ENCODE data around the gene ATP6V1E1. TPM values are rescaled to one million over a fixed set of nuclear protein-coding genes. Genes with fewer than 3 reads are reported as not detected.
"Not testable (repeated sequence)": the region's sequence is repeated elsewhere in the genome, so short reads cannot be mapped to it uniquely, and the experiment has no call there.

ATP6V1E1 gene
- total RNA-seq, 2 experiments from 2014 or later = 78.7 to 82.1 TPM

DNA sequence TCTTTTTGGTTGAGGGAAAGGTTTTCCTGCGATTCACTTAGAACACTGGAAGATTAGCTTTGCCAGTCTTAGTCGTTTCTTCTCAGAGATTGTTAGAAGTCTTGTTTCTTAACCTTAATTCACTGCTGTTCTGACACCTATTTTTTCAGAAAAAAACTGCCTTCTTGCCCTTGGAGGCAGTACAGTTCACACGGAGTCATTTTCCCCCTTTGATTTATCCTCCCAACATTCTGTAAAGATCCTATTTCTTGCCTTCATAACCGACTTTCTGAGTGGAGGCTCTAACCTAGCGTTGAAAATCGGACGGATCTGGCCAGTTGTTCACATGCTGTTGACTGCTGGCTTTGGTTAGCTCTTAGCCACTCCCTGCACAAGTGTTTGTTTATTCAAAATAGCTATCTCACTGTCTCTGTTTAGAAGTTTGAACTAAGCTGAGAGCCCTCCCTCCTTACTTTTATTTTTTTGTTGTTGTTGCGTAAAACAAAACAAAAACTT, 10.7 kb upstream of the ATP6V1E1 start:
- Mint-ChIP-seq H3K27ac (peak overlapping the region; percentile 94), H3K36me3 (peaks cover 24% of the 10 kb centered on the region), H3K4me3 (peak overlapping the region; percentile 87), H3K4me1 (peaks cover 17% of the 10 kb centered on the region), H3K9me3 (no peaks in the 10 kb centered on the region), H3K27me3 (no peaks in the 10 kb centered on the region)
- no peak for DNase-seq

DNA sequence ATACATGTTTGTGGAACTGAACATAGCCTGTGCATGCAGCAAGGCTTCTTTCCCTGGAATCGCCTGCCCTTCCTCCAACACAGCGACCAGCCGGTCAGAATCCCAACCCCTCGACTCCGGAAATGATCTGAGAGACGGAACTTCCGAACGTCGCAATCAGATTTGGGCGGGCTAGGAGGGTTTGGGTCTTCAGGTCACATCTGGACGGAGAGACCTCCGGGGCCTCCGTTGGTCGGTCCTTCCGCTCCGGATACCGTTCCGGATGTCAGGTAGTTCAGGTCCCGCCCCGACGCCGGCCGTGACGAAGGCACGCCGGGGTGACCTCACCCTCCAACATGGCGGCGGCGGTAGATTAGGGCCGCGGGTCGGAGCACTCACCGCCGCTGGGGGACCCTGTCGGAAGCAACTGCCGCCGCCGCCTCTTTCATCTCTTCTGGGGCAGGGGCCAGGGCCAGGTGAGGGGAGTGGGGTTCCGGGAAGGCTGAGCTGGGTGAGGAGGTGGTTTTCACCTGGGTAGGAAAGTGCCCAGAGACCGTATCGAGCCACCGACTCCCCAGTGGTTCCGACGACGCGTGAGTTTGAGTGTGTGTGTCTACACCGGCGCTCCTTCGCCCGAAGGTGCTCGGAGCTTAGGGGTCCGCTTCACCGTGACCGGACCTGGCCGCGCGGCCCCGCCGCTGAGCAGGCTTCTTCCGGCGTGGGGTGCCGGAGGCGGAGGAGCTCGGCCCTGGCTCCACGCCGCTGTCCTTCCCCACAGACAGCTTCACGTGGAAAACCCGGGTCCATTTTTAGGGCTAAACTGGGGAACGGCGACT, 10.1 kb upstream of the ATP6V1E1 start, which contains the start of gene BCL2L13:
TSS of gene BCL2L13 (plus strand) at position 326 of the 815 bp plus-strand sequence. CDS start 16,955 bp downstream, outside the sequence.
- Mint-ChIP-seq H3K4me1 (peaks cover 17% of the 10 kb centered on the region), H3K27ac (peak within 1 kb of the TSS; percentile 94), H3K36me3 (peaks cover 24% of the 10 kb centered on the region), H3K4me3 (peak within 1 kb of the TSS; percentile 87), H3K9me3 (no peaks in the 10 kb centered on the region), H3K27me3 (no peaks in the 10 kb centered on the region)
- peak; percentile 91 for DNase-seq

DNA sequence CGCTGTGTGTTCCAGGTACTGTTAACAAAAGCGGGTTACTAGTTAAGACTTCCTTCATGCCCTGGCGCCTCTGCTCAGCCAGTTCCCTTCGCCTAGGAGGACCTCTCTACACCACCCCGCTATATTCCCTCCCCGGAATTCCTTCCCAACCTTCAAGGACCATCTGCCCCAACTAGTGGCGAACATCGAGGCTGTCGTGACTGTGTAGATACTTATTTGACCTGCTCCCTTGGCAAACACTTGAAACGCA, 9.6 kb upstream of the ATP6V1E1 start:
- no peaks in the 10 kb centered on the region for H3K9me3 Mint-ChIP-seq
- H3K36me3 Mint-ChIP-seq = peaks cover 24% of the 10 kb centered on the region
- peak overlapping the region; percentile 87 for H3K4me3 Mint-ChIP-seq
- peak overlapping the region; percentile 94 for H3K27ac Mint-ChIP-seq
- no peak for DNase-seq
- peaks cover 17% of the 10 kb centered on the region for H3K4me1 Mint-ChIP-seq
- H3K27me3 Mint-ChIP-seq = no peaks in the 10 kb centered on the region

DNA sequence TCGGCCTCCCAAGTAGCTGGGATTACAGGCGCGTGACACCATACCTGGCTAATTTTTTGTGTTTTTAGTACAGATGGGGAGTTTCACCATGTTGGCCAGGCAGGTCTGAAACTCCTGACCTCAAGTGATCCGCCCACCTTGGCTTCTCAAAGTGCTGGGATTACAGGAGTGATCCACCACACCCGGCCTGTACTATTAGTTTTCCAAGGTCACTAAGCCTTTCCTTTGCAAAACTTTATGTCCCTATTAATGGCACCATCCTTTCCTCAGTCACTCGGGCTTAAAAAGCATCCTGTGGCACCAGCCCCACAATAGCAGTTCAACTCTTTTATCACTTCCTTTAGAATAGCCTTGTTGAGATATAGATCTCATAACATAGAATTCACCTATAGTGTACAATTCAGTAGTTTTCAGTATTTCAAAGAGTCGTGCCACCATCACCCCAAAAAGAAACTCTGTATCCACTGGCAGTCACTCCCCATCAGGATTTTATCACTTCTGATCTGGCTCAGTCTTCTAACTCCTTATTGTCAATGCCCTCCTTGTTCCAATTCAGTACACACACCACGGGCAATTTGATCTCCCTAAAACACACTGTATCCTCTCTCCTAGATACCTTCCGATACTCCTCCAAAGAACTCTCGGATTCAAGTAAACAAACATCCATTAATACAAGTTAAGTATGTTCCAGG, 9.1 kb upstream of the ATP6V1E1 start:
- Mint-ChIP-seq H3K9me3 (no peaks in the 10 kb centered on the region), H3K27me3 (no peaks in the 10 kb centered on the region), H3K36me3 (peaks cover 19% of the 10 kb centered on the region), H3K4me3 (peak overlapping the region; percentile 87), H3K27ac (peak overlapping the region; percentile 94), H3K4me1 (peaks cover 17% of the 10 kb centered on the region)
- DNase-seq = no peak

DNA sequence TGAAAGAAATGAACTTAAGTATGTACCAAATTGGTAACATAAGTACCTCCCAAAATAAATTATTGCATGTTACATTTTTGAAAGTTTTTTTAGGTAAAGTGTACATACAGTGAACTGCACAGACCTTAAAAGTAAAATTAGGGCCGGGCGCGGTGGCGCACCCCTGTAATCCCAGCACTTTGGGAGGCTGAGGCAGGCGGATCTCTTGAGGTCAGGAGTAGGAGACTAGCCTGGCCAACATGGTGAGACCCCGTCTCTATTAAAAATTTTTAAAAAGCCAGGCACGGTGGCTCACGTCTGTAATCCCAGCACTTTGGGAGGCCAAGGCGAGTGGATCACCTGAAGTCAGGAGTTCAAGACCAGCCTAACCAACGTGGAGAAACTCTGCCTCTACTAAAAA, 8.3 kb upstream of the ATP6V1E1 start:
- not testable (repeated sequence) for DNase-seq, H3K4me3 Mint-ChIP-seq, H3K9me3 Mint-ChIP-seq, H3K27me3 Mint-ChIP-seq, H3K27ac Mint-ChIP-seq
- H3K4me1 Mint-ChIP-seq = peaks cover 17% of the 10 kb centered on the region
- H3K36me3 Mint-ChIP-seq = peaks cover 15% of the 10 kb centered on the region

DNA sequence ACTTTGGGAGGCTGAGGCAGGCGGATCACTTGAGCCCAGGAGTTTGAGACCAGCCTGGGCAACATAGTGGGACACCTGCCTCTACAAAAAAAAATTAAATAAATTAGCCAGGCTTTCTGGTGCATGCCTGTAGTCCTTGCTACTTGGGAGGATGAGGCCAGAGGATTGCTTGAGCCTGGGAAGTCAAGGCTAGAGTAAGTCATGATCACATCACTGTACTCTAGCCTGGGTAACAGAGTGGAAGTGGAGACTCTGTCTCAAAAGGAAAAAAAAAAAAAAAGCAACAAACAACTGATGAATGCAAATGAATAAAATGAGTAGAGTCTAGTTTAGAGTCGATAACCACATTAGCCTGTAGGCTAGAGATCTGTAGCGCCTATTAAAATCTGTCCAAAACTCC, 6.1 kb upstream of the ATP6V1E1 start:
- H3K4me1 Mint-ChIP-seq = peaks cover 9% of the 10 kb centered on the region
- no peak overlapping the region for H3K4me3 Mint-ChIP-seq
- DNase-seq = no peak
- H3K9me3 Mint-ChIP-seq = no peaks in the 10 kb centered on the region
- H3K27me3 Mint-ChIP-seq = no peaks in the 10 kb centered on the region
- H3K36me3 Mint-ChIP-seq = peaks cover 6% of the 10 kb centered on the region
- no peak overlapping the region for H3K27ac Mint-ChIP-seq

DNA sequence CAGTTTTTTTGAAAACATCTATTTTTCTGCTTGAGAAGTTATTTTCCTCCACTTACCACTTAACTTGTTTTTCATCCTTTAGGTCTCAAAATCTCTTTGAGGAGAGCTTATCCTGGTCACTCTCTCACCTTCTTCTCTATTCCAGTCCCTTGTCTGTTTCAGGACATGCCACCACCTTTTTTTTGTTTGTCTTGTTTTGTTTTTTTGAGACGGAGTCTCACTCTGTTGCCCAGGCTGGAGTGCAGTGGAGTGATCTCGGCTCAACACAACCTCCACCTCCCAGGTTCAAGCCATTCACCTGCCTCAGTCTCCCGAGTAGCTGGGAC, 5.4 kb upstream of the ATP6V1E1 start:
- no peak overlapping the region for H3K27ac Mint-ChIP-seq
- no peaks in the 10 kb centered on the region for H3K9me3 Mint-ChIP-seq
- no peak overlapping the region for H3K4me3 Mint-ChIP-seq
- no peaks in the 10 kb centered on the region for H3K27me3 Mint-ChIP-seq
- peaks cover 11% of the 10 kb centered on the region for H3K4me1 Mint-ChIP-seq
- H3K36me3 Mint-ChIP-seq = no peaks in the 10 kb centered on the region
- no peak for DNase-seq

DNA sequence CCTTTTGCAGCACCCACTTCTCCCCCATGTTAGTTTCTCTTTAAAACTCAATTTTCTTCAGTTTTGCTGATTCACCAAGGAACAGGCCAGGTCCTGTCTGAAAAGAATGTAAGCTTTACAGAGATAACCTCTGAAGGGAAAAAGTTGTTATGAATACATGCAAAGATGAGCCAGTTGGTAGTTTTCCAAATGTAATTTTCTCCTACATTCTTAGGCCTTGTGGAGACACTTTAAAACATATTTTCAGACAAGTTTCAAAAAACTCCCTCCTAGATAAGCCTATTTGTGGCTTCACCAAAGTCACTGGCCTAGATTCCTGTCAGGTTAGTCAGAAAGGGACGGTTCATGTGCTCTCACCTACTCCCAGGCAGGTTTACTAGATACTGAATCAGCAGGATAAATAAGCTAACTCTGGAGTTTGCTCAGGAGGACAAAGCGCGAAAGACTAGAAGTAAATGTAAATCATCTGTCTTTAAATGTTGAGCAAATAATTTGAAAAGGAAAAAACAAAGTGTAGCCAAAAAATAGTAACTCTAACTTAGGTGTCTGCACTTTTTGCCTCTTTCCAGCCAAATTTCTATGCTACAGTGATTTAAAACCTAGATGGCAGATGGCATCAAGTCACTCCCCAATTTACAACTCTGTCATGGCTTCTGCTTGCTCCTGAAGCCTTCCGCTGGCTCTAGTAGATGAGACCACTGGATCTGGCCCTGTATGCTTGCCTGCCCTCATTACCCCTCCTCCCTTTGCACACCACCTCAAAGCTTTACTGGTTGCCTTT, 4.9 kb upstream of the ATP6V1E1 start:
- Mint-ChIP-seq H3K27ac (no peak overlapping the region), H3K4me3 (no peak overlapping the region), H3K36me3 (no peaks in the 10 kb centered on the region), H3K4me1 (peaks cover 11% of the 10 kb centered on the region), H3K27me3 (no peaks in the 10 kb centered on the region), H3K9me3 (no peaks in the 10 kb centered on the region)
- DNase-seq = no peak

DNA sequence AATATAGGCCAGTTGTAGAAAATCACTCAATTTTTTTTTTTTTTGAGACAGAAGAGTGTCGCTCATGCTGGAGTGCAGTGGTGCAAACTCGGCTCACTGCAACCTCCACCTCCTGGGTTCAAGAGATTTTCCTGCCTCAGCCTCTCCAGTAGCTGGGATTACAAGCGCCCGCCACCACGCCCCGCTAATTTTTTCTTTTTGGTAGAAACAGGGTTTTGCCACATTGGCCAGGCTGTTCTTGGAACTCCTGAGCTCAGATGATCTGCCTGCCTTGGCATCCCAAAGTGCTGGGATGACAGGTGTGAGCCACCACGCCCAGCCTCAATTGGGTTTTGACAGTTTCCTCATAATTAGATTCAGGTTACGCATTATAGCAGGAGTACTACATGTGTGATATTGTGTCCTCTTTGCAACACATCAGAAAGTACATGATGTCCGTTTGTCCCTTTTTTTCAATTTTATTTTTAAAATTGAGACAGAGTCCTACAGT, 2.6 kb upstream of the ATP6V1E1 start:
- Mint-ChIP-seq H3K4me3 (no peak overlapping the region), H3K27me3 (no peaks in the 10 kb centered on the region), H3K9me3 (no peaks in the 10 kb centered on the region), H3K4me1 (peaks cover 5% of the 10 kb centered on the region), H3K36me3 (peaks cover 3% of the 10 kb centered on the region), H3K27ac (no peak overlapping the region)
- DNase-seq = no peak

DNA sequence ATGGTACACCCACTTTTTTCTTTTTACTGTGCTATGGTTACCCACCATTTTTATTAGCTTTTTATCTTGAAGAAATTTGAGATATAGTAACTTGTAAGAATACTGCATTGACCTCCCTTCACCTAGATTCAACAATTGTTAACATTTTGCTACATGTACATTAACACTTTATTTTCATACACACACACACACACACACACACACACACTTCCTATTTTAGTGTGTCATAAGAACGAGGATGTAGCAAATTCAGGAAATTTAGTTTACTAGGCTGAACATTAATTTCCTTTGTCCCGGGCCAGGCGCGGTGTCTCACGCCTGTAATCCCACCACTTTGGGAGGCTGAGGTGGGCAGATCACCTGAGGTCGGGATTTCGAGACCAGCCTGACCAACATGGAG, 1.1 kb upstream of the ATP6V1E1 start:
- peaks cover 13% of the 10 kb centered on the region for H3K4me1 Mint-ChIP-seq
- H3K36me3 Mint-ChIP-seq = peaks cover 3% of the 10 kb centered on the region
- H3K27ac Mint-ChIP-seq = no peak overlapping the region
- H3K27me3 Mint-ChIP-seq = no peaks in the 10 kb centered on the region
- H3K9me3 Mint-ChIP-seq = no peaks in the 10 kb centered on the region
- peak overlapping the region; percentile 98 for H3K4me3 Mint-ChIP-seq
- DNase-seq = no peak

DNA sequence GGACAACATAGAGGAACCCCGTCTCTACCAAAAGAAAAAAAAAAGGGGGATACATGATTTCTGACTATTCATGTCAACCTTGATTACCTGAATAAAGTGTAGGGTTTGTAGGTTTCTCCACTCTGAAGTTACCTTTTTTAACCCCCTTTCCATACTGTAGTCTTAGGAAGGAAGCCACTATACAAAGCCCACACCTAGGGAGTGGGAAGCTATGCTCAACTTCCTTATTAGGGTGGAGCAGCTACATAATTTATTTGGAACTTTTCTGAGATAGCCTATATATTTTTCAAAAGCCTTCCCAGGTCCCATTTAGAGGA, 582 bp upstream of the ATP6V1E1 start:
- H3K4me3 Mint-ChIP-seq = peak overlapping the region; percentile 98
- no peaks in the 10 kb centered on the region for H3K9me3 Mint-ChIP-seq
- H3K4me1 Mint-ChIP-seq = peaks cover 13% of the 10 kb centered on the region
- H3K27ac Mint-ChIP-seq = peak overlapping the region; percentile 96
- H3K27me3 Mint-ChIP-seq = no peaks in the 10 kb centered on the region
- DNase-seq = no peak
- peaks cover 3% of the 10 kb centered on the region for H3K36me3 Mint-ChIP-seq

DNA sequence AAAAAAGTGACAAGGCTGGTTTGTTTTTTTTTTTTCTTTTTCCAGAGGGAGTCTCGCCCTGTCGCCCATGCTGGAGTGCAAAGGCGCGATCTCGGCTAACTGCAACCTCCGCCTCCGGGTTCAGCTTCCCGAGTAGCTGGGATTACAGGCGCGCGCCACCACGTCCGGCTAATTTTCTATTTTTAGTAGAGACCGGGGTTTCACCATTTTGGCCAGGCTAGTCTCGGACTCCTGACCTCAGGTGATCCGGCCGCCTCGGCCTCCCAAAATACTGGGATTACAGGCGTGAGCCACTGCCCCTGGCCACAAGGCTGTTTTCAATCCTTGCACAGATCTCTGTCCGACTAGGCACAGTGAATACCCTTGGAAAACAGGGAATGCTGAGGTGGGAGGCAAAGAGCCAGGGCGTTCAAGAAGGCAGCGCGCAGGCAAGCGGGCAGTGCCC, 566 bp downstream of the ATP6V1E1 start:
- peaks cover 3% of the 10 kb centered on the region for H3K36me3 Mint-ChIP-seq
- no peaks in the 10 kb centered on the region for H3K9me3 Mint-ChIP-seq
- no peak for DNase-seq
- peak overlapping the region; percentile 96 for H3K27ac Mint-ChIP-seq
- peak overlapping the region; percentile 98 for H3K4me3 Mint-ChIP-seq
- peaks cover 17% of the 10 kb centered on the region for H3K4me1 Mint-ChIP-seq
- no peaks in the 10 kb centered on the region for H3K27me3 Mint-ChIP-seq

DNA sequence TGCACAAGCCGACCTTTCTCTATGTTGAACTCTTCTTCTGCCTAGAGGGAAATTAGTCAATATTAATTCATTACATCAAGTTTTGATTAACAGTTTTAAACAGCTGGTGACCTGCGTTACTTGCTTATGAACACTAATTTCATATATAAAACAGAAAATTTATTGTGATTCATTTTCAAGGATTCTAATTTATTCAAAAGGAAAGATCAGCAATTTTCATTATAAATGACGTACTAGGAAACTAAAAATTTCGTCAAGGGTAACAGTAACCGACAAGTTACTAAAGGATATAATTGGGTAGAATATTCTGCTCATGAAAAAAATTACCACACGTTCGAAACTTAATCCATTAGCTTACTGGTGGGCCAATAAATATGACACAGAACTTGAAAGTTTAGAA, 15.3 kb downstream of the ATP6V1E1 start:
- Mint-ChIP-seq H3K36me3 (peaks cover 11% of the 10 kb centered on the region), H3K9me3 (no peaks in the 10 kb centered on the region), H3K27me3 (no peaks in the 10 kb centered on the region), H3K4me3 (no peak overlapping the region), H3K4me1 (peaks cover 6% of the 10 kb centered on the region), H3K27ac (no peak overlapping the region)
- DNase-seq = no peak

DNA sequence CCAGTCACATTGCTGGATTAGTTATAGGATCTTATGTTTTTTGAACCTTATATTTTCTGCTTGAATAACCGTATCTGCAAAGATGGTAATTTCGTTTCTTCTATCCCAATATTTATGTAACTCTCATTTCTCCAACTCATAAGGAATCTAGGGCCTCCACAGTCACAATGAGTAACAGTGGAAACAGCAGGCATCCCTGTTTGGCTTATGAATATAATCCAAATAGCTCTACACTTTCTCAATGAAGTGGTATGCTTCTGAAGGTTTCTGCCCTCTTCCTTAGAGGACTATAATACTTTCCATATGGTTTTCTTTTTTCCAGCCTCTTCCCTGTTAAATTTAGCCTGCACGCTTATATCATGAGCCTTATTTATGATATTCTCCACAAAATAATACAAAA, 16.5 kb downstream of the ATP6V1E1 start:
- Mint-ChIP-seq H3K9me3 (no peaks in the 10 kb centered on the region), H3K4me3 (no peak overlapping the region), H3K36me3 (peaks cover 7% of the 10 kb centered on the region), H3K27ac (no peak overlapping the region), H3K4me1 (peaks cover 6% of the 10 kb centered on the region), H3K27me3 (no peaks in the 10 kb centered on the region)
- DNase-seq = no peak

DNA sequence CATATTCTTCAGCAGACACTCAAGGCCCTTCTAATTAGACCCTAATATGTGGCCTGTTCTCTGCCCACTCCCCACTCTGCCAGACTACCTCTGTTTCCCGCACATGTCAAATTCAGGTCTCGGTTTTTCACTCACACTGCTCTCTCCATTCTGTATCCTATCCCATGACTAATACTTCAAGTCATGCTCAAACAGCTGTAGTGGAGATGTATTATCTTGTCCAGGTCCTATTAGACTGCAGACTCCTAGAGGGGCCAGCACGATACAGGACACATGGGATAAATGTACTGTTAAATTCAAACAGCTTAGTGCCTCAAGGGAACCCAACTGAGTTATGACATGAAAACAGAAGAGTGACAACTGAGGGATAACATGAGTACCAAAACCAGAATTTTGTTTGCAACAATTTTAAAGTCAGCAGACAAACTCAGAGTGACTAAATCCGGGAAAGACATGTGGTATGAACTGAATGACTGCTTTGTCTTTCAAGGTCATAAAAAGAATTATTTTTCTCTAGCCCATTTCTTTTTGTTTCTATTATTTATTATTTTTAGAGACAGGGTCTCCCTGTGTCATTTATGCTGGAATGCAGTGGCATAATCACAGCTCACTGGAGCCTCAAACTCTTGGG, 20.5 kb downstream of the ATP6V1E1 start:
- no peaks in the 10 kb centered on the region for H3K9me3 Mint-ChIP-seq
- H3K36me3 Mint-ChIP-seq = peaks cover 6% of the 10 kb centered on the region

More for the DNA sequence above, 20.5 kb downstream of the ATP6V1E1 start:
- no peak for DNase-seq
- no peak overlapping the region for H3K4me3 Mint-ChIP-seq
- no peaks in the 10 kb centered on the region for H3K27me3 Mint-ChIP-seq
- H3K4me1 Mint-ChIP-seq = peaks cover 4% of the 10 kb centered on the region
- no peak overlapping the region for H3K27ac Mint-ChIP-seq
